ENCODE measurements around the gene ETV6. TPM values are rescaled to one million over a fixed set of nuclear protein-coding genes. Genes with fewer than 3 reads are reported as not detected.

The ETV6 gene
- total RNA-seq, 4 donors from 2014 or later = 7.6 to 45.5 (median 8.2) TPM

- H3K4me3 ChIP-seq = no peak overlapping the region
- intact Hi-C loops (cut with DNase I; ENCODE audit: low total_unique reads) = no loop called here
- no peak for DNase-seq
- H3K27ac ChIP-seq = no peak overlapping the region
- no peaks in the 10 kb centered on the region for H3K4me1 ChIP-seq
- no peaks in the 10 kb centered on the region for H3K36me3 ChIP-seq
- no peak for TF ChIP-seq POLR2A (IDR thresholded peaks at IDR 0.05)
- TF ChIP-seq, protein P1, sequence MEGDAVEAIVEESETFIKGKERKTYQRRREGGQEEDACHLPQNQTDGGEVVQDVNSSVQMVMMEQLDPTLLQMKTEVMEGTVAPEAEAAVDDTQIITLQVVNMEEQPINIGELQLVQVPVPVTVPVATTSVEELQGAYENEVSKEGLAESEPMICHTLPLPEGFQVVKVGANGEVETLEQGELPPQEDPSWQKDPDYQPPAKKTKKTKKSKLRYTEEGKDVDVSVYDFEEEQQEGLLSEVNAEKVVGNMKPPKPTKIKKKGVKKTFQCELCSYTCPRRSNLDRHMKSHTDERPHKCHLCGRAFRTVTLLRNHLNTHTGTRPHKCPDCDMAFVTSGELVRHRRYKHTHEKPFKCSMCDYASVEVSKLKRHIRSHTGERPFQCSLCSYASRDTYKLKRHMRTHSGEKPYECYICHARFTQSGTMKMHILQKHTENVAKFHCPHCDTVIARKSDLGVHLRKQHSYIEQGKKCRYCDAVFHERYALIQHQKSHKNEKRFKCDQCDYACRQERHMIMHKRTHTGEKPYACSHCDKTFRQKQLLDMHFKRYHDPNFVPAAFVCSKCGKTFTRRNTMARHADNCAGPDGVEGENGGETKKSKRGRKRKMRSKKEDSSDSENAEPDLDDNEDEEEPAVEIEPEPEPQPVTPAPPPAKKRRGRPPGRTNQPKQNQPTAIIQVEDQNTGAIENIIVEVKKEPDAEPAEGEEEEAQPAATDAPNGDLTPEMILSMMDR (IDR thresholded peaks at IDR 0.05) = no peak
- H3K9me3 ChIP-seq = no peaks in the 10 kb centered on the region
- no peaks in the 10 kb centered on the region for H3K27me3 ChIP-seq
These were observed 35.8 kb downstream of the ETV6 start for GRCh38 chr12:11685316-11685715.

GRCh38 chr12:11685716-11686115 lies 36.2 kb downstream of the ETV6 start:
- no peak overlapping the region for H3K4me3 ChIP-seq
- TF ChIP-seq, protein P1 (IDR thresholded peaks at IDR 0.05) = no peak
- TF ChIP-seq POLR2A (IDR thresholded peaks at IDR 0.05) = no peak
- intact Hi-C loops (cut with DNase I; ENCODE audit: low total_unique reads) = no loop called here
- no peaks in the 10 kb centered on the region for H3K36me3 ChIP-seq
- no peak for DNase-seq
- no peak overlapping the region for H3K27ac ChIP-seq
- no peaks in the 10 kb centered on the region for H3K9me3 ChIP-seq
- H3K27me3 ChIP-seq = no peaks in the 10 kb centered on the region
- H3K4me1 ChIP-seq = no peaks in the 10 kb centered on the region

GRCh38 chr12:11686120-11686519 lies 36.6 kb downstream of the ETV6 start:
- H3K4me1 ChIP-seq = no peaks in the 10 kb centered on the region

DNA sequence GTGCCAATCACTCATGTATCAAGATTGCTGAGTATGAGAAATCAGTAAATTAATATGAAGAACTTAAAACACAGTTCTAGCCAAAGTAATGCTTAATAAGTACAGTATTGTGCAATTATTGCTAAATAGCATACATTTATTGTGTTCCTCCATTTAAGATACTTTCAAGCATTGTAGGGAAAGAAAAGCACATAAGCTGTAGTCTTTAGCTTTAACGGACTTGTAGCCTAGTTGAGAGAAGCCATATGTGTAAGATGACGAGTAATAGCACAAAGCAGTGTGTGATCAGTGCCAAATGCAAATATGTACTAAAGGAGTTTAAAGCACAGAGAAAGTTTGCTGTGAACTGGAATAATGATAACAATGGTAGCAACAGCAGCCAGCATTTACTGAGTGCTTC lies 38.1 kb downstream of the ETV6 start:
- Histone ChIP-seq H3K9me3 (no peaks in the 10 kb centered on the region), H3K4me3 (no peak overlapping the region), H3K27ac (no peak overlapping the region), H3K4me1 (no peaks in the 10 kb centered on the region), H3K27me3 (no peaks in the 10 kb centered on the region), H3K36me3 (no peaks in the 10 kb centered on the region)
- intact Hi-C loops (cut with DNase I; ENCODE audit: low total_unique reads) = no loop called here
- no peak for TF ChIP-seq POLR2A (IDR thresholded peaks at IDR 0.05)
- TF ChIP-seq, protein P1 (IDR thresholded peaks at IDR 0.05) = no peak
- DNase-seq = no peak

More at GRCh38 chr12:11686120-11686519, 36.6 kb downstream of the ETV6 start:
- no peaks in the 10 kb centered on the region for H3K27me3 ChIP-seq
- H3K9me3 ChIP-seq = no peaks in the 10 kb centered on the region
- H3K4me3 ChIP-seq = no peak overlapping the region
- intact Hi-C loops (cut with DNase I; ENCODE audit: low total_unique reads) = no loop called here
- no peaks in the 10 kb centered on the region for H3K36me3 ChIP-seq
- H3K27ac ChIP-seq = no peak overlapping the region
- no peak for DNase-seq
- no peak for TF ChIP-seq POLR2A (IDR thresholded peaks at IDR 0.05)
- TF ChIP-seq, protein P1 (IDR thresholded peaks at IDR 0.05) = no peak

DNA sequence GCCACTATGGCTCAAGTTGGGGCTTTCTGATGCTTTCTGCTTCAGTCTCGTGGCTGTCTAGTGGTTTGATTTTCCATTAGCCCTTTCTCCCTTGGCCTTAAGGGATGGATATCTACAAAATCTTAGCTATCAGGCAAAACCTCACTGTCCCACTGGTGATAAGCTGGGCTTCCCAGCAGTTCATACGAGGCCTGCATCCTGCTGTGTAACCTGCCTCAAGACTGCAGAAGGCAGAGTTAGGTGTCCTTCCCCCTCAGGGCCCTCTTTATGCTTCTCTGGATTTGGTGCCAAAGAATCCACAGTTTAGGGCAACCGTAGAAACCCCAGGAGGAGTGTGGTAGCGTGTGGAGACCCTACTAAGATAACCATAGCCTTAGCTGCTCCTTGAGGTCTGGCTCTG lies 38.9 kb downstream of the ETV6 start:
- Histone ChIP-seq H3K4me1 (no peaks in the 10 kb centered on the region), H3K27ac (no peak overlapping the region)
- no peak for TF ChIP-seq POLR2A (IDR thresholded peaks at IDR 0.05)
- TF ChIP-seq, protein P1 (IDR thresholded peaks at IDR 0.05) = no peak

More for the DNA sequence above, 38.9 kb downstream of the ETV6 start:
- Histone ChIP-seq H3K9me3 (no peaks in the 10 kb centered on the region), H3K27me3 (no peaks in the 10 kb centered on the region), H3K36me3 (no peaks in the 10 kb centered on the region), H3K4me3 (no peak overlapping the region)
- intact Hi-C loops (cut with DNase I; ENCODE audit: low total_unique reads) = no loop called here
- DNase-seq = no peak

Data from uterus (tissue), 4 donors.